Kidney (tissue), 14 donors: ENCODE results near the gene ZSWIM3. TPM values are rescaled to one million over a fixed set of nuclear protein-coding genes. Genes with fewer than 3 reads are reported as not detected.

Source experiments
- DNase-seq, 5 donors: peaks; one replicate each; pipeline ENCODE4 v3.0.0-alpha.2; 2013 to 2020
- FAIRE-seq: peaks from 2 replicates; lab custom pipeline; 2012; peaks lifted over from hg19 to GRCh38; lab: Jason Lieb, UNC
- H3K27ac ChIP-seq, 2 donors: one replicate each; pipeline ENCODE4 v1.7.0; 2013; ENCODE audit warnings: low read depth in 2 of 2, low read length in 2 of 2, inconsistent platforms in 1 of 2
- H3K27me3 ChIP-seq: one replicate; pipeline ENCODE4 v1.7.1; 2013; ENCODE audit warnings: low read length, inconsistent platforms; ENCODE audit not compliant: control insufficient read depth, insufficient read depth
- H3K36me3 ChIP-seq, 3 donors: one replicate each; pipeline versions ENCODE4 v1.7.0 to v1.7.1; 2013; ENCODE audit warnings: low read length in 3 of 3, control low read depth in 1 of 3, inconsistent platforms in 1 of 3; ENCODE audit not compliant: insufficient read depth in 3 of 3, control insufficient read depth in 2 of 3
- H3K4me1 ChIP-seq, 3 donors: one replicate each; pipeline versions ENCODE4 v1.7.0 to v1.7.1; 2013; ENCODE audit warnings: low read length in 3 of 3, inconsistent platforms in 1 of 3, low read depth in 1 of 3; ENCODE audit not compliant: control insufficient read depth in 2 of 3, insufficient read depth in 2 of 3
- H3K4me3 ChIP-seq, 3 donors: one replicate each; pipeline versions ENCODE4 v1.7.0 to v1.8.1; 2013; ENCODE audit warnings: low read length in 3 of 3, control low read depth in 1 of 3, inconsistent platforms in 1 of 3
- H3K9ac ChIP-seq, 3 donors: one replicate each; pipeline versions ENCODE4 v1.7.0 to v1.7.1; 2013; ENCODE audit warnings: low read length in 3 of 3, control low read depth in 1 of 3, inconsistent platforms in 1 of 3
- H3K9me3 ChIP-seq, 3 donors: one replicate each; pipeline versions ENCODE4 v1.7.0 to v1.7.1; 2013; ENCODE audit warnings: low read length in 3 of 3, control low read depth in 1 of 3, inconsistent platforms in 1 of 3; ENCODE audit not compliant: control insufficient read depth in 2 of 3, insufficient read depth in 1 of 3
- intact Hi-C: fragments of 100-400 bp; cut with DNase I; formaldehyde crosslinking; loops from one replicate; pipeline ENCODE4 v1.11.1; 2022
- polyA plus RNA-seq: library from polyadenylated mRNA; stranded (reverse); fragments of 350-450 nt; fragmentation: Illumina TruSeq; extraction: RNeasy Lipid Tissue Mini Kit (QIAGEN cat#74804); gene quantifications from one replicate; pipeline ENCODE4 v1.2.3, GENCODE V29; 2014; ENCODE audit warnings: low read depth, low replicate concordance; ENCODE audit not compliant: insufficient read depth
- total RNA-seq: library from RNA; stranded (reverse); fragmentation: NEBNext Ultra II Directional; extraction: Animal tissue kit (Norgen Biotek cat#: 25700); gene quantifications from one replicate; pipeline ENCODE4 v1.2.1, GENCODE V29; 2021
- TF ChIP-seq, protein P1 (sequence below): IDR thresholded peaks from 3 replicates; pipeline ENCODE4 v1.5.1; 2012; ENCODE audit warnings: mild to moderate bottlenecking, moderate library complexity, borderline replicate concordance; ENCODE audit not compliant: insufficient read depth; ENCODE audit errors: extremely low read depth
- donor health status: control.
- donor health status: control.
- donor health status: control.
- donor health status: control.
- donor health status: control.
- donor health status: DM: yes; HTN: yes; CAD: no.
- donor health status: Normal renal cell carcinoma (clear cell type).

ZSWIM3 gene
- total and polyA plus RNA-seq, 2 donors from 2014 or later = 2.6 to 3.2 TPM

DNA sequence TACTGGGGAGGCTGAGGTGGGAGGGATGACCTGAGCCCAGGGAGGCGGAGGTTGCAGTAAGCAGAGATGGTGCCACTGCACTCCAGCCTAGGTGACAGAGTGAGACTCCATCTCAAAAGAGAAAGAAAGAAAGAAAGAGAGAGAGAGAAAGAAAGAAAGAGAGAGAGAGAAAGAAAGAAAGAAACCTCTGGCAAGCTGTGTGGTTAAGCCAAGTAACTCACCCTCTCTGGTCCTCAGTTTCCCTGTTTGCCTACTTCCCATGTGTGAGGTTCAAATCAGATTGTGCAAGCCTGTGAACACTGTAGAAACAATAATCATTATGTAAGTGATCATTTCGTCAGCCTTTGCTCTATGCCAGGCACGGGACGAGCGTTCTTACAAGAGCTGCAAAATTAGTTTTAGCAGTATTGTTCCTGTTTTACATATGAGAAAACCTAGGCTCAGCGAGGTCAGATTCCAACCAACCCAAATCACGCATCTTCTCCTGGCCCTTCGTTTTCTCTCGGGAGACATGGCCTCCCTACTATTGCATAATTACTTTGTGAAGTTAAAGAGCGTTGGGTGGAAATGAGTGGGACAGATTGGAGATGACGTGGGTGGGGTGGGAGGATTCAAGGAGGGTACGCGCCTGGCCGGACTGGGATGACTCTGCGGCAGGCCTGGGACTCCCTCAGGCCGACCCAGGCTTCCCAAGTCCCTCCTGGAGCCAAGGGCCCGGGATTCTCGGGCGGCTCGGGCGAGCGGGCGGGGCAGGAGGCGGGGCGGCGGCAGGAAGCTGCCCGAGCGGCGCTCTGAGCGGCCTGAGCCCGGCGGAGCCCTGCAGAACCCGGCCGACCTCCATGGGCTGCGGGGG lies 24.2 kb upstream of the ZSWIM3 start, which contains the start of gene SNX21:
SNX21 (plus strand) TSS at position 770 of the 853 bp plus-strand sequence. CDS start 121 bp downstream, outside the sequence.
- H3K27ac ChIP-seq = peak within 1 kb of the TSS; percentile 75 to 95
- peak within 1 kb of the TSS; percentile 60 to 73 (median 64) for H3K4me3 ChIP-seq
- H3K27me3 ChIP-seq = no peaks in the 10 kb centered on the region
- H3K4me1 ChIP-seq = peaks cover 4 to 16% (median 5%) of the 10 kb centered on the region in 3 donors
- peaks cover 0 to 8% (median 0%) of the 10 kb centered on the region in 3 donors for H3K36me3 ChIP-seq
- FAIRE-seq = no peak
- DNase-seq = peak; percentile 86 to 96 (median 90)
- peak within 1 kb of the TSS; percentile 39 to 80 (median 44) for H3K9ac ChIP-seq
- no peaks in the 10 kb centered on the region for H3K9me3 ChIP-seq
- TF ChIP-seq, protein P1, sequence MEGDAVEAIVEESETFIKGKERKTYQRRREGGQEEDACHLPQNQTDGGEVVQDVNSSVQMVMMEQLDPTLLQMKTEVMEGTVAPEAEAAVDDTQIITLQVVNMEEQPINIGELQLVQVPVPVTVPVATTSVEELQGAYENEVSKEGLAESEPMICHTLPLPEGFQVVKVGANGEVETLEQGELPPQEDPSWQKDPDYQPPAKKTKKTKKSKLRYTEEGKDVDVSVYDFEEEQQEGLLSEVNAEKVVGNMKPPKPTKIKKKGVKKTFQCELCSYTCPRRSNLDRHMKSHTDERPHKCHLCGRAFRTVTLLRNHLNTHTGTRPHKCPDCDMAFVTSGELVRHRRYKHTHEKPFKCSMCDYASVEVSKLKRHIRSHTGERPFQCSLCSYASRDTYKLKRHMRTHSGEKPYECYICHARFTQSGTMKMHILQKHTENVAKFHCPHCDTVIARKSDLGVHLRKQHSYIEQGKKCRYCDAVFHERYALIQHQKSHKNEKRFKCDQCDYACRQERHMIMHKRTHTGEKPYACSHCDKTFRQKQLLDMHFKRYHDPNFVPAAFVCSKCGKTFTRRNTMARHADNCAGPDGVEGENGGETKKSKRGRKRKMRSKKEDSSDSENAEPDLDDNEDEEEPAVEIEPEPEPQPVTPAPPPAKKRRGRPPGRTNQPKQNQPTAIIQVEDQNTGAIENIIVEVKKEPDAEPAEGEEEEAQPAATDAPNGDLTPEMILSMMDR = no peak
- intact Hi-C loops = no loop called here

DNA sequence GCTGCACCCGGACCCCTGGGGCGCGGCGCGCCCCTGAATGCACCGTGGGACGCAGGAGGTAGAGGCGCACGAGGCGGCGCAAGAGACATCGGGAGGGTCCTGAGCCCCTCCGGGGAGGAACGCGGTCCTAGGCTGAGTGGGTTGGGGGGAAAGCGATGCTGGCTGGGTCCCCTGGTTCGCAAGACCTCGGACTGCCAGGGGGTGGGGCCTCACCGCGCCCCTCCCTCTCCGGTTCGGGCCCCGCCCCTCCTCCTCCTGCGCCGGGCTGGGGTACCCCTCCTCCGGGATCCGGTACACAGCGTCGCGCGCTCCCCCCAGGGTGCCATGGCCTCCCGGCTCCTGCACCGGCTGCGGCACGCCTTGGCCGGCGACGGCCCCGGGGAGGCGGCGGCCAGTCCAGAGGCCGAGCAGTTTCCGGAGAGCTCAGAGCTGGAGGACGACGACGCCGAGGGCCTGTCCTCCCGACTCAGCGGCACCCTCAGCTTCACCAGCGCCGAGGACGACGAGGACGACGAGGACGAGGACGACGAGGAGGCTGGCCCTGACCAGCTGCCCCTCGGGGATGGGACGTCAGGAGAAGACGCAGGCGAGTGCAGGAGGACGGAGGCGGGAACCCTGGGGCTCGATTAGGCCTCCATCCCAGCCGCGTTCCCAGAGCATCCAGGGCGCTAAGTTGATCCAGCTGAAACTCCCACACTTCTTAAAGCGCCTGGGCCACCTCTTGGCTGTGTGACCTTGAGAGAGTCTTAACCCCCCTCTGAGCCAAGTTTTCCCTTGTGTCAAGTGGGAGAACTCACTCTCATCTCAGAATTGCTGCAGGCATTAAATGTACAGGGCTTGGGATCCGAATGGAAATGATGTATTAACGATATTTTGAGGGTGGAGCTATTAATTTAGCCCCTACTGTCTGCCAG lies 23.3 kb upstream of the ZSWIM3 start:
- TF ChIP-seq, protein P1 = no peak
- DNase-seq = peak; percentile 85 to 92 (median 90)
- no peak for FAIRE-seq
- peak overlapping the region; percentile 75 to 95 for H3K27ac ChIP-seq
- peak overlapping the region; percentile 26 to 80 (median 44) for H3K9ac ChIP-seq
- H3K9me3 ChIP-seq = no peaks in the 10 kb centered on the region
- intact Hi-C loops = no loop called here
- H3K4me3 ChIP-seq = peak overlapping the region; percentile 56 to 73 (median 64)
- peaks cover 0 to 8% (median 0%) of the 10 kb centered on the region in 3 donors for H3K36me3 ChIP-seq
- H3K27me3 ChIP-seq = no peaks in the 10 kb centered on the region
- peaks cover 4 to 16% (median 5%) of the 10 kb centered on the region in 3 donors for H3K4me1 ChIP-seq

DNA sequence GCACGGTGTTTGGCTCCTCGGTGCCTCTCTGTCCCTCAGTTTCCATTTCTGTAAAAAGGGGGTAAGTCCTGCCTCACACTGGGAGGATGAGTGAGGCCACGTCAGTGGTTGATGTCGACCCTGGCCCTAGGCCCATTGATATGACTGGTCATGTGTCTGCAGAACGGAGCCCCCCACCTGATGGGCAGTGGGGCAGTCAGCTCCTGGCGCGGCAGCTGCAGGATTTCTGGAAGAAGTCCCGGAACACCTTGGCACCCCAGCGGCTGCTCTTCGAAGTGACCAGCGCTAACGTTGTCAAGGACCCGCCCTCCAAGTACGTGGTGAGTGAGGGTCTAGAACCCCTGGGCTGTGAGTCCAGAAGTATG lies 22.6 kb upstream of the ZSWIM3 start:
- peak overlapping the region; percentile 53 to 73 (median 64) for H3K4me3 ChIP-seq
- H3K27me3 ChIP-seq = no peaks in the 10 kb centered on the region
- DNase-seq (peak in 1 of 5 donors; percentile 67), FAIRE-seq (no peak)
- H3K36me3 ChIP-seq = peaks cover 0 to 8% (median 0%) of the 10 kb centered on the region in 3 donors
- peak overlapping the region; percentile 12 to 80 (median 20) for H3K9ac ChIP-seq
- peak overlapping the region in 1 of 2 donors; percentile 95 for H3K27ac ChIP-seq
- peaks cover 4 to 16% (median 5%) of the 10 kb centered on the region in 3 donors for H3K4me1 ChIP-seq
- no peaks in the 10 kb centered on the region for H3K9me3 ChIP-seq
- TF ChIP-seq, protein P1 = no peak
- intact Hi-C loops = no loop called here
